Stimulated activated CD8-positive, alpha-beta memory T cell treated with anti-CD3 and anti-CD28 coated beads, Interleukin-2, amount 100 ng/mL, for 48 hours (primary cell): ENCODE measurements around the gene ARID2.
A peak's percentile ranks its signal among the peaks of the same experiment; 100 is the strongest.

Source experiments
- DNase-seq, 2 donors: peaks; one replicate each; pipeline ENCODE4 v3.0.0-alpha.2; 2020; ENCODE audit warnings: low read depth in 2 of 2

The ARID2 gene

DNA sequence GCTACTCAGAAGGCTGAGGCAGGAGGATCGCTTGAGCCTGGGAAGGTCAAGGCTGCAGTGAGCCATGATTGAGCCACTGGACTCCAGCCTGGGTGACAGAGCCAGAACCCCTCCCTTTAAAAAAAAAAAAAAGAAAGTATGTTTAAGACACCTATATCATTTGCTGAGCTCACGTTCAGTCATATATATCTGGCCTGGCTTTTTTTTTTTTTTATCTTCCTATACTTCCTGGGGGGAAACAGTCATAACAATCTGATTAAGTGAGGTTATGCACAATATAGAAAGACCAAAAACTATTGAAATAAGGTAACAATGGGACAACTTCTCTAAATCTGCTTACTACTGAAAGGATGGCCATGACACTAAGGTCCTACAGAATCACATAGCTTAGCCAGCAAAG lies 9.4 kb upstream of the ARID2 start:
- DNase-seq = no peak

DNA sequence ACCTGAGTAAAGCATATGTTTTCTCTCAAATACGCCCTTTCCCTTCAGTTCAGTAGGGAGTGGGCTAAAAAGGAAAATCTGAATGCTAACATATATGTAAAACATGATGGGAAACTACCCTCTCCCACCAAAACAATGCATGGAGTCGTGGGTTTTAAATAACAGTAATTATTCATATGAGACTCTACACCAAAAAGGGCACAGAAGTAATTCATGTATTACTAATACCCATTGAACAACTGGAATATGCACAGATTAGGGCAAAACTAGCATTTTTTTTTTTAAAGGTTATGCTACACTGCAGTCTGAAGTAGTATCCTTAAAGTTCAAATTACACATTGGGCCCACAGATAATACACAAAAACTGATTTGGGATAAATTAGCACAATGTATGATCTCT lies 8.1 kb upstream of the ARID2 start:
- no peak for DNase-seq

DNA sequence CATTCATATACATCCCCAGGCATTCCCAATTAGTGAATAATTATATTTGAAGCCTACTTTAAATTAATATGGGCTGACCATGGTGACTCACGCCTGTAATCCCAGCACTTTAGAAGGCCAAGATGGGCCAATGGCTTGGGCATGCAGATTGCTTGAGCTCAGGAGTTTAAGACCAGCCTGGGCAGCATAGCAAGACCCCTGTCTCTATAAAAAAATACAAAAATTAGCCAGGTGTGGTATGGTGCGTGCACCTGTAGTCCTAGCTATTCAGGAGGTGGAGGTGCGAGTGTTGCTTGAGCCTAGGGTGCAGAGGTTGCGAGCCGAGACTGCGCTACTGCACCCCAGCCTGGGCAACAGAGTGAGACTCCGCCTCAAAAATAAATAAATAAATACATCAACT lies 7.6 kb upstream of the ARID2 start:
- DNase-seq = no peak

DNA sequence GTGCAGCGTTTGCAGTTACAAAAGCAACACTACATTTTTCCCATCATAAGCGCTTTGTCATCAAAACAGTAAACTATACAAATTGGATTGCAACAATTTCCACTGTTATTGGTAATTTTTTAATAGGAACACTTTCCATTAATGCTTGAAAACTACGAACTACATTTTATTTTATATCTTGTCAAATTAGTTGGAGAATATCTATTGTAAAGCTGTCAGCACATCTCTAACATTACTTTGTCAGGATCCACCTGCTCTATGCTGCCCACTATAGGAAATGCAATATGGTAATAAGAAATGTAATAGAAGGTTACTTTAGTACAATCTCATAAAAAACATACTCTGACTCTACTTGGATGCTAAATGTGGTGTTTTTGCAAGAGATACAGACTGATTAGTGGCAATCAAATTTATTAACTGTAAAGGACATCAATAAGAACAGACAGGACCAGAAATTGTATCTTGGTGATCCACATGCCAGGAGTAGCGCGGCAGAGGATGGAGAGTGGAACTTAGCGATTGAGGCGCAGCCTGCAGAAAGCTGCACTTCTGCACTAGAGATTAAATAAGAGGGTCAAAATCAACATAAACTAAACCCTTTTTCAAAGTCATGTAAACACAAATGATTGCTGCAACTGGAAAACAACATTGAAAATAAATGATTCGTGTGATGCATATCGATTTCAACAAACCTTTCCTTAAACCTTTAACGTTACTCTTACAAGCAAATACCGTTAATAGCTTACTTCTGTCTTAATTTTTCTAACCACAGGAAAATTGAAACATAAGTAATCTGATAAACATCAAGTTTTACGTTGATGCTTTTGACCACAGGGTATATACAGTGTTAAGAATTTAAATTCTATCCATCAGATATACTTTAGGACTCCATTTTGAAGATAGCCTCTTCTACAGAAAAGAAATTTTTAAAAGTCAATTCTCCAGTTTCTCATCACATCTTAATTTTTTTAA lies 3.6 kb upstream of the ARID2 start:
- no peak for DNase-seq

DNA sequence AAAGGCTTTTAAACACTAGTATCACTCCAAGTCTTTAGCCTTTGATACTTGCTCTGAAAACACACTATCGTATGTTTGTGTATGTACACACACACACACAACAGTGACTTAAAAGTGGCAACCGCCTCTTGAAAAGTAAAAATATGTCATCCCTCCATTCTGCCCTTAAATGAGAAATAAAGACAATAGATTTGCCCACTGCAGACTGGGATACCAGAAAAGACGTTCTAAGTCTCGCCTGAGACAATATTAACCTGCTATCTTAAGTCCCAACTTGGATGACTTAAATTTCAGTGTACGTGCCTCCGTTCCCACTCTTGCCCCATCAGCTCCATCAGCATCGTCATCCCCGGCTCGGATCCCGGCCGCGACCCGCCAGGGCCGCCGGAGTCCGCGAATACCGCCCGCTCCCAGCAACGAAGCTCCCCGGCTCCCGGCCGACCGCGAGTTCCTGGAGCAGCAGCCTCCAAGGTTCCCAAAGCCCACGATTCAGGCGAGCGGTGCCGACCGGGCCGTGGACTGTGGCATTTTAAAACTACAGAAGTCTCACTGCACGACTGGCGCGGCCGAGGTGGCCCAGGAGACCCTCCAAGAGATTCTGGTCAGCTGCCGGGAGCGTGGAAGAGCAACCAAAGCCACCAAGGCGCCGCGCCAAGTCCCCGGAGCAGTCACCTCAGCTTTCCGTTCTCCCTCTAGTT lies 2.8 kb upstream of the ARID2 start:
- peak; percentile 9 to 19 for DNase-seq

DNA sequence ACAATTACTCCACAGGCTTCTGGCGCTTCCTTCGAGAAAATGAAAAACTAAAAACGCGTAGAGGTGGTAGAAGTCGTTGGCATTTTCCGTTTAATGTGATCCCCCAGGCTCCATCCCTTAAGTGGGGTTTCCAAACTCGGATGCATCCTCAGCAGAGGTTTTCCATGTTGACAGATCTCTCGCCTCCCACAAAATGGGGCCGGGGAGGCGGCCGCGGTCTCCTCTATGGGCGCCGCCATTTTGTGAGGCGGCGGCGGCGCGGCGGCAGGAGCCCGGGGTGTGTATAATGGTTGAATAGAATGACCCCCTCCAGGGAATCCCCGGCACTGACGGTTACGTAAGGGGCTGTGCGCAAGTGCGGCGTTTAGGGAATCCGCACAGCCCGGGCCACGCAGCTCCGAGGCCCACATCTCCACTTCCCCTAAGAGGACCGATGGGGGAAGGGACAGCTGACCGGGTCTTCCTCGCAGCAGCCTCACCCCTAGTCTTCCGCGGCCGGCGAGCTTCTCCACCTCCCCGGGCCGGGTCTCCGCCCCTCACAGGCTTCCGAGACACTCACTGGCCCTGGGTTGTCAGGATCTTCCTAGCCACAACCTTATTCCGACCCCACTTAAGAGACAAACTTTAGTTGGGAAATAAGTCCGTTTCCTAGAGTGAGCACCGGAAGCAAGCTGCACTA lies 2.1 kb upstream of the ARID2 start:
- DNase-seq = peak; percentile 75 to 76

DNA sequence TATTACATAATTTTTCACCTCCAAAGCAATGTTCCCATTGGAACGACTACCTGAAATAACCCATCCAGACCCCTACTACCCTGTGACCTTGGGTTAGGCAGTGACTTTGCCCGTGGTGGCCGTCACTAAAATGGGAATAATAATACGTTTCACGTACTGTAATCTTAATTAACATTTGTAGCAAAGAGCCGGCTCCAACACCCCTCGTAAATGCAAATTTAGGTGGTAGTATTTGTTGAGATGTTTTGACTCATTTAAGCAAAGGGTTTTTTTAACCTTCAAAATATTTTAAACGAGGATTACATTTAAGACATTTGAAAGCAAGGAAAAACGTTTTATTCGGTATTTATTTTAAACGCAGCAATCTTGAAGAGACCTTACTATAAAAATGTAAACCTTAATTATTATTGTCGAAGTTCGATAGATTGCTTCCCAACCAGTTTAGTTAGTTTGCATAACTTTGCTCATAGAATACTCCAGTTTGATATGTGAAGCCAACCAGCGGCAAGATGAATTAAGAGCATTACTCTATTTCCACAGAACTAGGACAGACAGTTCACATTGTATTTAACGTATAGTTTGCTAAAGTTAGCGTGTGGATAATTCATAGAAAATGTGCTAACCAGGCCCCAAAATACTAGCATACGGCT lies 1.4 kb upstream of the ARID2 start:
- no peak for DNase-seq

DNA sequence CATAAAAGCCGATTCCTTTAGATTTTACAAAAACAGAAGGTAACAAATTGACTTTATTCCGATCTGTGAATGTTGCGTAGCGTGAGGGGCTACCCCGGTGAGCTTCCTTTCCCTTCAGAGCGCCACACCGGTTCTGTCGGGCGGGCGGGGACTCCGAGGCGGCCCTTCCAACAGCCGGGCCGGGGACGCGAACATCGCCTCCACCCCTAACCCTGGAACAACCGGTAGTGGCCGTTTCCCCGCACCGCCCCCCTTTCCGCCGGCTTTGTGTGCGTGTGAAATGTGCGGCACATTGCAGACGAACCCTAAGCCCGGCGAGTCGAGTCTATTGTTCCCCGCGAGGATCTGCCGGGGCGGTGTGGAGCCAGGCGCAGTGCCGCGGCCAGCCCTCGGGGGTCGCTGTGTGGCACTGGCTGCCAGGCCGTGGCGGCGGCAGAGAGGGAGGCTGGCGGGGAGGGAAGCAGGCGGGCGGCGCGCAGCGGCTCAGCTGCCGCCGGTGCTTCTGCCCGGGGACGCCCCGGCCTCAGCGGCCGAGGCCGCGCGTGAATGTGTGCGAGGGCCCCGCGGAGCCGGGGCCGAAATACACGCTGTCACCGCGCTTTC lies 775 bp upstream of the ARID2 start:
- DNase-seq = peak; percentile 91 to 93

DNA sequence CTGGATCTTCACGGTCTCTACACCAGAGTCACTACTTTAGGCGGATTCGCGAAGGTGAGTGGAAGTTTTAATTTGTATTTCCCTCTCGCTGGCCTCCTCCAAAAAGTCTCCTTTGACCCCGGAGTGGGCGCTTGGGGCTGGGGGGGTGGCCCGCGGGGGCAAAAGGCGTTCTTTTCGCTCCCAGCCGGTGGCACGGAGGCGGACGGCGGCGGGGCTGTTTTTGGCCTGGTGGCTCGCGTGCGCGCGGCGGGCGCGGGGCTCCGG lies 510 bp downstream of the ARID2 start:
- peak; percentile 28 to 37 for DNase-seq

DNA sequence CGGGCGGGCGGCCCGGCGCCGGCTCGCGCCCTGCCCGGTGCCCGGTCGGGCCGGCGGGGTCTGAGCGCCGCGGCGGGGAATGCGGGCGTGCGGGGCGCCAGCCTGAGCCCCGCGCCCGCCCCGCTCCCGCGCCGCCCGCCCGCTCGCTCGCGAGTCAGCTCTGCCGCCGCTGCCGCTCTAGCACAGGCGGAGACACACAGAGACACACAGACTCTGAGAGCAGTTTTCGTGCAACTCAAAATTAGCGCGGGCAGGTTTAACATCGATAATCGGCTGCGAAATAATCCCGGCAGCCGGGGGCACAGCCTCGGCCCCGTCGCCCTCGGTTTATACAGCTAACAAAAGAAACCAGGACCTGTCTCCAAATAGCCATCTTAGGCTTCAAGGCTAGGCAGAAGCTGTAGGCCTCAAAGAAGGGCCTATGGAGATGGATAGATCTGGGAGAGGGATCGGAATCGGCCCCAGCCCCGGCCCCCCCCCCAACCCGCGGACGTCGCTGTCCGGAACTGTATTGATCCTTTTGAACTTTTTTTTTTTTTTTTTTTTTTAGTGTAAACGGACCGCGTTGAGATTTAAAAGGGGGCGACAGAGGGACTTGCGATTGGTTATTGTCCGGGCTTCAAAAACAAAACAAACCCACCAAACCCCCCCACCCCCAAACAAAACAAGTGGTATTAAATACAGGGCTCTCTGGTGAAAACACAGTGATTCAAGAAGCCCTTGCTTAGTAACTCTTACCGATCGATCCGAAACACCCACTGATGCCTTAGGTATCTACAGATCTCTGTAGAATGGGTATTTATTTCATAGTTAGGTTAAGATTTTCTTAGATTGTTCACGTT lies 1.1 kb downstream of the ARID2 start:
- DNase-seq = peak; percentile 40 to 43

DNA sequence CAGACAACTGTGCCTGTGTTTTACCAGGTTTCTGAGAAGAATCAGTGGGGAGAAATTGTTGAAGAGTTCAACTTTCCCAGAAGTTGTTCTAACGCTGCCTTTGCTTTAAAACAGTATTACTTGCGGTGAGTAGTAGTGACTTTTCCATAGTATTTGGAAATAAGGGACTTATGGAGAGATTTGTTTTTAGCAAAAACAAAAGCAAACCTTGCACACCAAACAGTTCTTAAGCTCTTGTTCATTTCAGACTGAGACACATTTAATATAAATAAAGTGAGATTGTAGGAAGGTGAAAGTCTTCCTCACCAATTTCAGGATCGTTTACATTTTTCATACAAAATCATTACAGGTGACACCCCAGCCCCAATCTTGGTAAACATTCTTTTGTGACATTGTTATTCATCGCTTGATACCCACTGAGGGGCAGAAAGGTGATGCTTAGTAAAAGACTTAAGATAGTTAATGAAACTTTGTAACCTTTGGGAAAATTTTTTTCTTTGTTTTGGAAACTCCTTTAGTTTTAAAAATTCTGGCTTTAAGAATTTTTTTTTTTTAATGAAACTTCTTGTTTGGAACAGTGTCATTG lies 1.8 kb downstream of the ARID2 start:
- no peak for DNase-seq

DNA sequence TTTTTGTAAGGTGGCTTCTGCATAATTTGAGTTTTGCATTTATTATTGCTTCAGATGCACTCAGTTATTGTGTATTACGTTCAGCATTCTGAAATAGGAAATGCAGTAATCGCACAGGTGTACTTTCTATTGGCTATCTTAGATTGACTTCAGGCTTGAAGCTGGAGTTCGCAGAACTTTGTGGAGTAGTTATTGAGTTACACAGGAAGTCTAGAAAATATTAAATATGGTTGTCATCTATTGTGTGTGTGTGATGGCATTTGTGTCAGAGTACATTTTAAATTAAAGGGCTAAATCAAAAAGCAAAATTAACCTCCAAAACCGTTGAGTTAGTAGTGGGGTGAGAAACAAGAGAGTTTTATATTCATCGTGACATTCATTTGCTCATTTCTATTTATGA lies 2.7 kb downstream of the ARID2 start:
- no peak for DNase-seq

DNA sequence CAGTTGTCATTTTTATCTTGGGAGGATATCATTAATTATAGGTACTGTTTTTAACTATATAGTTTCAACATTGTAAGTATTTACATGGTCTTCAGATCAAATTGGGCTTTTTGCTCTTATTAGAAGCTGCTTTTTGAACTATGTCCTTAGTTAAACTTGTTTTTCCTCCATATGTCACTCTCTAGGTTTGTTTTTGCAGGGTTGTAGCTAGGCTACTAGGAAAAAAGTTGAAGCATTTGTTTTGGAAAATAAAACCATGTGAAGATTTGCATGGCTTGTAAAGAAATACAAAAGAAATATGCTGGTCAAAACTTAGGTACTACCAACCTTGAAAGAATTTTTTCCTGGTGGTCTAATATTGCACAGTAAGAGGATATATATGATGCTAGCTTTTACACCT lies 3.4 kb downstream of the ARID2 start:
- no peak for DNase-seq

DNA sequence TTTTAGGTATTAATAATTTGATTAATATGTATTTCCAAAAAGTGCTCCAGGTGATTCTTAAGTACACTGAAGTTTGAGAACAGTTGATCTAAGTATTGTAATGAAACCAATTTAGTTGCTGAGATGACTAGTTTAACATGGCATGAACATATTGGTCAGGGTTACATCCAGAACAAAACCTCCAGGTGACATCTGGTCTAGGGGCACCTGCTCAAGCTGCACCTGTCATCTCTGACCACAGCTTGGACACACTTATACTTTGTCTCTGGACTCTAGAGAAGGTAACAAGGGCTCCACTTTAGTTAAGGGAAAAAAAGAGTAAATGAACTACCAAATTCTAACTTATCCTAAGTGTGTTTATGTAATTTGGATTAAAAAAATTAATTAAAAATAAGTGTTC lies 8.1 kb downstream of the ARID2 start:
- DNase-seq = no peak

DNA sequence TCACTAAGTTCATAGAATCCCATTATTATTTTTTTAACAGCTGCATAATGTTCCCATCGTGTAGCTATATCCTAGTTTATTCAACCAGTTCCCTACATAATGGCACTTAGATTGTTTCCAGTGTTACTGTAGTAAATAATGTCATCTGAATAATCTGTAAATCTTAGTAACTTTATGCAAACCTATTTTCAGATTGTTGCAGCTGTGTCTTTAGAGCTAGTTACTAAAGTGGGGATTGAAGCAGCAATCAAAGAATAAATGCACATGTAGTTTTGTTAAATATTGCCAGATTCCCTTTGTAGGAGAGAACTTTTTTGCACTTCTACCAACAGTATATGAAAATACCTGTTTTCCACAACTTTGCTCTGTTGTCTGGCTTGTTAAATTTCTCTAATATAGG lies 13.1 kb downstream of the ARID2 start:
- no peak for DNase-seq

DNA sequence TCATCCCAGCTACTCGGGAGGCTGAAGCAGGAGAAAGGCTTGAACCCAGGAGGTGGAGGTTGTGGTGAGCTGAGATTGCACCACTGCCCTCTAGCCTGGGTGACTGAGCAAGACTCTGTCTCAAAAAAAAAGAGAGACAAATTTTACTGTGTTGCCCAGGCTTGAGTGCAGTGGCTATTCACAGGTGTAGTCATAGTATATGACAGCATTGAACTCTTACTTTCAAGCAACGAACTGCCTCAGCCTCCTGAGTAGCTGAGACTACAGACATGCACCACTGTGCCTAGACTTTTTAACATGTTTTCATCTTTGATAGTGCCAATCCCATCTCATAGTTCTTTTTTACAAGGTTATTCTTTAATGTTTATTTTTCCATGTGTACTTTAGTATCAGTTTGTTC lies 13.7 kb downstream of the ARID2 start:
- no peak for DNase-seq

DNA sequence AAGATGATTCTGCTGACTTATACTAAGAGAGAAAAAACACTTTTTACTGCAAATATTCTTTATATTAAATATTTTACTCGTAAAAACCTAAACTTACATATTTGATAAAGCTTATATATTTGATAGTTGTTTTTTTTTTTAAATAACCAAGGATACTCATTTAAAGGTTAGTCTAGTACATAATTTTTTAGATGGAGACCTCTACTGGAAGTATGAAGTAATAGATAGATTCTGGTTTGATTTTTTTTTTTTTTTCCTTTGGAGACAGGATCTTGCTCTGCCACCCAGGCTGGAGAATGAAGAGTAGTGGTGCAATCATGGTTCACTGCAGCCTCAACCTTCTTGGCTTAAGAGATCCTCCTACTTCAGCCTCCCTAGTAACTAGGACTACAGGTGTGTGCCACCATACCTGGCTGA lies 16.4 kb downstream of the ARID2 start:
- no peak for DNase-seq

DNA sequence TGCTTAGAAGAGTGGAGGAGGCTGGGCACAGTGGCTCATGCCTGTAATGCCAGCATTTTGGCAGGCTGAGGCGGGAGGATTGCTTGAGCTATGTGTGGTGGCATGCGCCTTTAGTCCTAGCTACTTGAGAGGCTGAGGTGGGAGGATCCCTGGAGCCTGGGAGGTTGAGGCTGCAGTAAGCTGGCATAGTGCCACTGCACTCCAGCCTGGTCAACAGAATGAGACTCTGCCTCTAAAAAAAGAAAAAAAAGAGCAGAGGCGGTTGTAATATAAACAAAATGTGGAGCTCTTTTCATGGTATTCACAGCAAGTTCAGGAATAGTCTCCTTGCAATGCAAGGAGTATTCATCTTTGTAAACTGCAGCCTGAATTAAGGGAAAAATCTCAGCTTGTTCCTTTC lies 27.2 kb downstream of the ARID2 start:
- no peak for DNase-seq

DNA sequence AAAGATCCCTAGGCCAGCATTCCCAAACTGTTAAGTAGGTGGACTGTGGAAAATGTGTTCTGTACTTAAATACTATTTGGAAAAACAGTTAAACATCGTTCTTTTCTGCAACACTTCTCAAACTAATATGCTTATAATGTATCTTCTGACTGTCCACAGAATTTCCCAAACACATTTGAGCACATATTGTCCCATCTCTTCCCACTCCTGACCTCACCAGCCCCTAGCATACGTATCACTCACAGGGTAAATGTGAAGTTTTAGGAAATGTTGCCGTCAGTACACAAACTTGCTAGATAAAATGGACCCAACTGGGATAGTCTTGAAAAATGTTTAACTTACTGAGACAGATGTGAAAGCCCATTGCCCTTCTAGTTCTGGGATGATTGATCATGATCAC lies 27.7 kb downstream of the ARID2 start:
- no peak for DNase-seq

DNA sequence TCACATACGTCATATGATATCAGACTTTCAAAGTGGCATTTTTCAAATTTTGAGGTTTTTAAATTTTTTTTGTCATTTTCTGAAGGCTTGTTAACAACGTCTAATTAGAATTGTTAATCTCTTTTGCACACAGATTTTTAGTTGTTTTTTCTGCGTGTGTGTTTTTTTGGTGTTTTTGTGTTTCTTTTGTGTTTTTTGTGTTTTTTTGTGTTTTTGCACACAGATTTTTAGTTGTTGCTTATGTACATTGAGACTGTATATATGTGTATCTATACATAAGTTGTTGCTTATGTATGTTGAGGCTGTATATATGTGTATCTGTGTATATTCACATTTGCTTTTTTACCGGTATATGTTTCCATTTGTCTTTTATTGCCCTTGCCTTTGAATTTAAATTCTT lies 30.8 kb downstream of the ARID2 start:
- no peak for DNase-seq
